Right lobe of liver (tissue), 4 donors: Measurements from ENCODE around the gene NOB1.

Experiments
- POLR2A ChIP-seq: fragments of 450-650 bp; IDR thresholded peaks from one replicate; pipeline ENCODE4 v1.6.1; 2017; ENCODE audit warnings: antibody characterized with exemption, mild to moderate bottlenecking
- TF ChIP-seq, protein P1 (sequence below), 4 donors: fragments of 200-600 bp in 3 of 4; fragments of 450-650 bp in 1 of 4; IDR thresholded peaks; one replicate each; pipeline versions ENCODE4 v1.5.1 to v1.8.0; 2016 to 2022; ENCODE audit warnings: antibody characterized with exemption in 4 of 4, mild to moderate bottlenecking in 2 of 4
- donor health status: DM: no; HTN: no; CAD: no.
- donor health status: DM: no; HTN: no; CAD: no.
- donor health status: DM: no; HTN: yes; CAD: no.

DNA sequence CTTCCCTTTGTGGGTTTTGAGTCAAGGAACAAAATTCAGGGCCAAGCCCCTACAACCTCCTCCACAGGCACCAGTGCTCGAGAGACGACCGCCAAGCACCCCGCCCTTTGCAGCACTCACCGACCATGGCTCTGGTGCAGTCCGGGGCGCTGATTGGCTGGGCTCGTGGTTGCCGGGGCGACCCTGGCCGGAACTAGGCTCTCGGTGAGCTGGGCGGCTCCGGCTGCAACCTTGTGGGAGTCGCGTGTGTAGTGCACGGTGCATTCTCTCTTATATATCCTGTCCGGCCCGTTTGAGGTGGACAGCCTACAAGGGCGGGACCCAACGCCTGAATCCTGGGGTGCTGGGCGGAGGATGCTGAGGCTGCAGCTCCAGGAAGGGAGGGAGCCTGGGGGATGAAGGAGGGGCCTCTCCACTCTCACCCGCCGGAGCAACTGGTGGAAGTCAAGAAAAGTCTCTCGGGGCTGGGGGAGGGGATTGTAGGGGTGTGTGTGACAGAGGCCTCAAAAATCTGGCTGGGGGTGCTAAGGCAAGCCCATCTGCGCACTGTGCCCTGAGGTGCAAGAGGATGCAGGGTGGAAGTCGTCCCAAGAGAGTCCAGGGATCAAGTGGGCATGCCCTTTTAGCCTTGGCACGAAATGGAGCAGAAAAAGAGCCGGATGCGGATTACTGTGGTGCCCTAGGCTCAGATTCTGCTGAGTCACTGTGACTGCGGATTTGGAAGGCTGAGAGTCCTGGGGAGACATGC, 28.2 kb downstream of the NOB1 start, which contains the start of gene NQO1:
- TF ChIP-seq, protein P1, sequence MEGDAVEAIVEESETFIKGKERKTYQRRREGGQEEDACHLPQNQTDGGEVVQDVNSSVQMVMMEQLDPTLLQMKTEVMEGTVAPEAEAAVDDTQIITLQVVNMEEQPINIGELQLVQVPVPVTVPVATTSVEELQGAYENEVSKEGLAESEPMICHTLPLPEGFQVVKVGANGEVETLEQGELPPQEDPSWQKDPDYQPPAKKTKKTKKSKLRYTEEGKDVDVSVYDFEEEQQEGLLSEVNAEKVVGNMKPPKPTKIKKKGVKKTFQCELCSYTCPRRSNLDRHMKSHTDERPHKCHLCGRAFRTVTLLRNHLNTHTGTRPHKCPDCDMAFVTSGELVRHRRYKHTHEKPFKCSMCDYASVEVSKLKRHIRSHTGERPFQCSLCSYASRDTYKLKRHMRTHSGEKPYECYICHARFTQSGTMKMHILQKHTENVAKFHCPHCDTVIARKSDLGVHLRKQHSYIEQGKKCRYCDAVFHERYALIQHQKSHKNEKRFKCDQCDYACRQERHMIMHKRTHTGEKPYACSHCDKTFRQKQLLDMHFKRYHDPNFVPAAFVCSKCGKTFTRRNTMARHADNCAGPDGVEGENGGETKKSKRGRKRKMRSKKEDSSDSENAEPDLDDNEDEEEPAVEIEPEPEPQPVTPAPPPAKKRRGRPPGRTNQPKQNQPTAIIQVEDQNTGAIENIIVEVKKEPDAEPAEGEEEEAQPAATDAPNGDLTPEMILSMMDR (IDR thresholded peaks at IDR 0.05): no peak
- TF ChIP-seq POLR2A: peak; percentile 24
